ENCODE results near the gene QSOX1.

The QSOX1 gene

DNA sequence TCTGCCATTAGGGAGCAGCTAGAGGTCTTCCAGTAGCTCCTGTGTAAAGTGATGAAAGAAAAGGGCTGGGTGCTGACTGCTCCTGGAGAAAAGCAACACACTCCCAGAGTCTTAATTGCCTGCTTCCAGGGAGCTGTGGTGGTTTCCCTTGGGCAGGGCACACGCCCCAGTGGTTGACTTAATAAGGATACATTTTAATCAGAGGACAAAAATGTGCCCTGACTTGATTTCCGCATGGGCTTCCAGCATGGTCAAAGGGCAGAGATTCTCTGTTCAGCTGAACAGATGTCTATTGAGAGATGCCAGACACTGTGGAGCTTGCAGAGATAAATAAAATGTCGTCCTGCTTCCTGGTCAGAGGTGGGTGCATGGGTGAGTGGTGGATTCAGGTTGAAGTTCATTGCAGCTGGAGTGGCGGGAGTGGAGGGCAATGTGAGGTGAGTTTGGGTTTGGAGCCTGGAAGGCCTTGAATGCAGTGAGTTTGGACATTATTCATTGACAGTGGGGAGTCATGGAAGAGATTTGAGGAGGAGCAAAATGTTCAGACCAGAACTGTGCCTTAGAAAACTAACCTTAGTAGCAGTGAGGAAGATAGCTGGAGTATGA lies 16.0 kb downstream of the QSOX1 start:
- no peak for DNase-seq

- no peak for DNase-seq
These were observed 17.0 kb downstream of the QSOX1 start for GRCh38 chr1:180171691-180172090.

DNA sequence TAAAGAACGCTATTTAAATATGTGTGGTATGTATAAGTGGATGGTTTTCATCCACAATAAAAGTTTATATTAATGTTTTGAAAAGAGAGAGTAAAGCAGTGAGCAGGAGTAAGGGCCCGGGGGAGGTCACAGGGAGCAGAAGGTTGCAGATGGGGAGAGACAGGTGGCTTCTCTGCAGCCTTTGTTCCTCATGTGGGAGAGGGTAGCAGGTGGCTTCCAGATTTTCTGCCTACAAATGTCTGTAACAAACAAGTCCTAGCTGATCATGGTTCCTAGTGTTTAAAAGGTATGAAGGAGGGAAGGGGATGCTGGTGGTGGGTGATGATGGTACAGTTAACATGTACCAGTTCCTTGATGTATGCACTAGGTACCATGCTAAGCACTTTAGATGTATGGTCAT lies 18.8 kb downstream of the QSOX1 start:
- no peak for DNase-seq

- no peak for DNase-seq
These were observed 19.3 kb downstream of the QSOX1 start for GRCh38 chr1:180173952-180174351.

DNA sequence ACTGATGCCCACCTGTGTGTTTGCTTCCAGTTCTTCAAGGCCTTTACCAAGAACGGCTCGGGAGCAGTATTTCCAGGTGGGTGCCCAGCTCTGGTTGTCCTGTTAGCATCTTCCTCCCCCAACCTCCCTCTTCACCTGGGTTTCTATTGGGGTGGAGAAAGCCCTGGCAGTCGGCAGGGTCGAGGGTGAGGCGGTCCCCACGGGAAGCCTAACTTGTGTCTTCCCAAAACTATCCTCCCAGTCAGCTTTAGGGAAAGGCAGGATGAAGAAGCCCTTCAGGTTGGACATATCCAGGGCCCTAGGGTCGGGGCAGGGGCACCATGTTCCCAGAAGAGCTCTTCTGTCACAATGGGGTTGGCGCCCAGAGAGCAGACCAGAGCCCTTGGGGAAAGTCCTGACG lies 20.6 kb downstream of the QSOX1 start:
- no peak for DNase-seq

GRCh38 chr1:180175806-180176205 lies 21.1 kb downstream of the QSOX1 start:
- DNase-seq: no peak

- DNase-seq: no peak
These were observed 22.3 kb downstream of the QSOX1 start for GRCh38 chr1:180176965-180177364.

DNA sequence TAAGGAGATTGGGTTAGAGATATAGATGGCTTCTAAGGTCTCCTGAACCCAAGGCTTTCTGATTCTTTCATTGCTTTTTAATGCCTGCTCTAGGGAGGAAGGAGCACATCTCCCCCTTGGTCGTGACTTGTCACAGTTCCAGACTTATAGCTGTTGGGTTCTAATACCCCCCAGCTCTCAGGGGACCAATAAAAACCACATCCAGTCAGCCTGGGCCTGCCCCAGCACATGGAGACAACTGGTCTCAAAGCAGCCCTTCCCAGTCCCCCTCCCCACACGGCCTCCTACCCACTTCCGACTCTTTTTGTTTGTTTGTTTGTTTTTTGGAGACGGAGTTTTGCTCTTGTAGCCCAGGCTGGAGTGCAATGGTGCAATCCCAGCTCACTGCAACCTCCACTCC lies 23.3 kb downstream of the QSOX1 start:
- no peak for DNase-seq

DNA sequence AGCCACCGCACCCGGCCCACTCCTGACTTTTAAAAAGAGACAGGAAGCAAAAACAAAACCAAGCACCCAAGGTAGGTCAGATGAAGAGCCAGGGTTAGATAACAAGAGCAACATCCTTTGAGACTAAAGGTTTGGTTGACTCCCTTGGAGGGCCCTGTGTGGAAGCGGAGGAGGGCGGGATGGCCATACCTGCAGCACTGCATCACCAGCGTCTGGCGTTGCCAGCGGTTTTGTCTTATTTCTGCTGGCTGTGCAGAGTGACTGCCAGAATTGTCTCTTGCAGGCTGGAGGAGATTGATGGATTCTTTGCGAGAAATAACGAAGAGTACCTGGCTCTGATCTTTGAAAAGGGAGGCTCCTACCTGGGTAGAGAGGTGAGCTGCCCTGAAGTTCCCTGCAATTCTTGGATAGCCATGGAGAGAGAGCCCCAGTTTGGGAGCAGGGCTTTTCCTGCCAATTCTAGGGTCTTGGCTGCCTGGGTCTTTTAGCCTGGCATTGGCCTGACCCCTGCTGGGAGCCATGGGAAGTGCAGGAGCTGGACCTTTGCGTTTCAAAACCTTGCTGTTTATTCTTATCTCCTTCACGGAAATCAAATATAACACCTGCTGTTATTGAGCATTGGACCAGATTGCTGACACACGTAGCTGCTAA lies 24.0 kb downstream of the QSOX1 start:
- peak; percentile 69 for DNase-seq

DNA sequence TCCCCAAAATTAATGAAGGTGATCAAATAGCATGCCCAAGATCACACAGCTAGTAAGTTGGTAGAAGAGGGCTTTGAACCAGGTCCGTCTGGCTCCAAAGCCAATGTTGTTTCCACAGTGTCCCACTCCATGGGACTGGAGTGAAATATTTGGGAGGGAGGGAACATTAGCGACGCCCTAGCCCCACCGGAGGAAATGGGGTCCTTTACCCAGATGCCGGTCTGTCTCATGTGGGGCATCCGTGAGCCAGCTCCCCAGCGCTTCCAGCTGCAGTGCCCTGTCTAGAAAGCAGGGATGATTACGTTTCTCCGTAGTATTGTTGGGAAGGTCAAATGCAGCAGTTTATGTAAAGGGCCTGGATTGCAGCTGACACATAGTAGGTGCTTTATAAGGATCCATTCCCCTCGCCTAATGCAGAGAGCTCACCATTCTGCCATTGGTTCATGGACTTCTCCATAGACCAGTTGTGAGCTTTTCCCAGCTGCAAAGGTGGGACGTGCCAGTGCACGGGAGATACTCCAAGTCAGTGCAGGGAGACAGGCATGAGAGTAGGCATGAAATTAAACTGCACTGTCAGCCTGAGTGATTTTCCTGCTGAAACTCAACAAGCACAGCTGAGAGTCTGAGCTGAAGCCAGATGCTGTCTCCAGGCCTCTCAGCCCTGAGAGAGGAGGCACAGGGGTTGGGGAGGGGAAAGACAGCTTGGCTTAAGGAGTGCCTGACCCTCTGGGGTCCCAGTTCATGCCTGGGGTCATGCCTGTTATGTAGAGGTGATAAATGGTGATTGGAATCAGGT lies 24.7 kb downstream of the QSOX1 start:
- no peak for DNase-seq

DNA sequence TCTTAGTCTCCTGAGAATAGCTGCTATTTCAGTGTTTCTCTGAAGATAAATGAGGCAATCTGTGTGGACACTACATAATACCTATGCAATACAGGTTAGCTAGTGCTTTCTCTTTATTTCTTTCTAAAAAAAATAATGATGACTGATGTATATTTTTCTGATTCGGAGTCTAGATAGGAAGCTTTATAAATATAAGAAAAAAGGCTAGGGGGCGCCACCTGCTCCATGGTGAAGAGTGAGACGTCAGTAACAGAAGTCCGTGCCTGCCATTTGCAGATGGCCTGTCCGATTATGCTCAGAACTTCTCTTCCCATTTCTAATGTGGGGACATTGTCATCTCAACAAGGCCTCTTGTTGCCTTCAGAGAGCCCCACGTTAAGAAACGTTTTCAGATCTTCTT lies 26.4 kb downstream of the QSOX1 start:
- DNase-seq: no peak

- no peak for DNase-seq
These were observed 27.4 kb downstream of the QSOX1 start for GRCh38 chr1:180181996-180182642.

DNA sequence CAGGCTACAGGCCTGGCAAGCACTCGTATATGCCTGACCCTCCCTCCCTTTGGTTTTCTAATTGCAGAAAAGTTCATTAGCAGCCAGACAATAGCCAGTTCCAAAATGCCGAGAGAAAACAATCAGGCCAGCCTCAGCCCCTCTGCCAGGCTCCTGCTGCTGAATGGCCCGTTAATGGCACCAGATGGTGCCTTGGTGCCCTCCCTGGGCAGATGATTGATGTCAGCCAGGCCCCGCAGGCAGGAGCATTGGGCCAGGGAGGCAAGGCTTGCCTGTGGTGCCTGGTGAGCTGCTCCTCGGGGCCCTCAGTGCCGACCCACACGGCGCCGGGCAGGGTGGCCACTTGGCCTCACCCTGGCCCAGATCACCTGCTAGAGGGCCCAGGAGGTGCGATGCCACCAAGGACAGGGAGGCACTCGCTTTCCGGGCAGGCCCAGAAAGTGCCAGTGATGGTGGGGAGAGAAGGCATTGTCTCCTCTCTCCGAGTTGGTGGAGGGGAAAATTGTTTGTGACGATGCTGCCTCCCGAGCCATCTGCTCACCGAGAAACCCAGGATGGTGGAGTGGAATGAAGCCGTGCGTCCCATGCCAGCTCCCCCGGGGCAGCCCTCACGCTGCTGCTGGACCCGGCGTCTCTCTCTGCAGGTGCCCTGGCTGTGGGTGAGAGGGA lies 28.1 kb downstream of the QSOX1 start:
- DNase-seq: no peak

DNA sequence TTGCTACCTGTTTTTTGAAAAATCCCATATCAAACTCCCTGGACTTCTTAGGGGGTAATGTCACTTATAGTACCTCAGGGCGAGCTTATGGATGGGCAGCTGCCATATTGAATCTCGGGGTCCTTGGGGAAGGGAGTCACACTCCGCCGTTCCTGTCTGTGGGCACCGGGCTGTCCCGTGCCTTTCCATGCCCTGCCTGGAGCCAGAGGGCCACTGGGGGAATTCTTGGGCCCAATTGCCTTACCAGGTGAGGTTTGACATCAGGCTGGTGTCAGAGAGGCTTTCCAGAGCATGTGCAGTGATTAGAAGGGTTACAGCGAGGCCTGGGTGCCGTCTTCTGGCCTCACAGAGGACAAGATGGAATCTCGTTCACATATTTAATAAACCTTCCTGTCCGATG lies 28.8 kb downstream of the QSOX1 start:
- no peak for DNase-seq

DNA sequence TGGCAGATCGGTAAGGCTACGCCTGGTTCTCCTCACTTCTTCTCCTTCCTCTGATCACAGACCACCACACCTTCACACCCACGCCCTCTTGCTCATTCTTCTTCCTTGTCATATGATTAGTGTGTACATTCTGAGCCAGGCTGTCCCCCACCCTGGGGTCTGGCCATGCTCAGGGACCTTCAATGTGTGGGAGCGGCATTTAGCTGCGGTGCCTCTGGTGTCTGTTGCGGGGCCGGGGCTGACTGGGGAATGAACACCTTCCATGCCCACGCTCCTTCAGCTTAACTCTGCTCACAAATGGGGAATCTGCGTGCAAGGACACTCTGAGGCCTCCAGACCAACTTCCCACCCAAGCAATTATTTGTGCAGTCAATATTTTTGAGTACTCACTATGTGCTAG lies 29.4 kb downstream of the QSOX1 start:
- DNase-seq: no peak

- DNase-seq: no peak
These were observed 30.6 kb downstream of the QSOX1 start for GRCh38 chr1:180185281-180185680.

DNA sequence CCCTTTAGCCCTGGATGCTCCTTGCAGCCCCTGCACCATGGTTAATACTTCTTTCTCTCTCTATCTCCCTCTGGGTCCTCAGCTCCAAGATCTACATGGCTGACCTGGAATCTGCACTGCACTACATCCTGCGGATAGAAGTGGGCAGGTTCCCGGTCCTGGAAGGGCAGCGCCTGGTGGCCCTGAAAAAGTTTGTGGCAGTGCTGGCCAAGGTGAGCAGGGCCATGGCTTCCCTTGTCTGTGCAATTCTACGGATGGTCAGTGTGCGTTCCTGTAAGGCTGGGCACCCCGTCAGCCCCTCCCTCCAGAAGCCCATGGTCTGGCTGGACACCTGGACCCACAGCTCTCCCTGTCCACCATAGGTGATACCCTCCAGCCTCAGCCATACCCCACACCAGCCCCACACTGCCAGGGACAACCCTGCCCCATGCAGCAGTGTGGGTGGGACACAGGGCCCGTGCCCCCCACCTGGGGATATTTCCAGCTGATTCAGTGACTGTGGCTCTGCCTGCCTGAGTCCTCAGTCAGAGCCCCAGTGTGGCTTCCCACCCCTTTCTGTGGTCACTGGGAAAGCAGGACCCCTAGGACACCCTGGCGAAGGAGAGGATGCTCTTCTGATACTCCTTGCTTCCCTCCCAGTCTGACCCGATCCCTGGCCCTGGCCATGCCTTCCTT lies 31.4 kb downstream of the QSOX1 start:
- no peak for DNase-seq

DNA sequence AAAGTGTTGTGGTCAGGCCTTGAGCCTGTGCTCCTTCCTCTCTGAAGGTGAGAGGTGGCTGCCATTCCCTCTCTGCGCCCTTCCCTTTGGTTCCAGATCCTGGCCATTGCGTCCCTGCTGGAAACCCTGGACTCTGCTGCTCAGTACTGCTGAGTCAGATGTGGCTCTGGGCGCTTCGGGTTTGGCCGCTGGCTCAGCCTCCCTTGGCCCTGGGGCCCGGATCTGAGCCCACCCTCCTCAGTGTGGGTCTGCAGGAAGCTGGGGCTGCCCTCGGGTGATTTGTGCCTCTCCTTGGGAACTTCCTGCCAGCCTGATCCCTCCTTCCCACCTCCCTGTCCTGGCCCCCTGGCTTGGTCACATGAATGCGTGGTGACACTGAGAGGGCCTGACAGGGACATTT lies 32.2 kb downstream of the QSOX1 start:
- no peak for DNase-seq

DNA sequence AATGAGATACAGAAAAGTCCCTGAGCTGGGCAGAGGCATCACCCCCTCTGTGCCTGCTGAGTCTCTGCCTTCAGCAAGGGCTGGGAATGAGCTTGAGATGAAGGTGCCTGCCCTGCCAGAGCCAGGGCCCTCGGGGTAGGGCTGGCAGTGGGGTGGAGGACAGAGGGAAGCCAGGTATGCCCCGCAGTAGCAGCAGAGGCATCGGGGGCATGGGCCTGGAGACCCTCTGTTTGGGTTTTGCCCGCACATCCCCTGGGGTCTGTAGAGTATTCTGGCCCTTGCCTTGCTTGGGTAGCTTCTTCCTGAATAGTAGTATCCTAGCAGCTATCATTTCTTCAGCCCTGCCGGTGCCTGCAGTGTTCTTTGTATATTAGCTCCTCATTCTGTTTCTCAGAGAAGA lies 33.0 kb downstream of the QSOX1 start:
- DNase-seq: no peak

GRCh38 chr1:180188091-180188506 lies 33.4 kb downstream of the QSOX1 start:
- no peak for DNase-seq

- no peak for DNase-seq
These were observed 34.1 kb downstream of the QSOX1 start for GRCh38 chr1:180188684-180189175.

- peak; percentile 19 for DNase-seq
These were observed 35.4 kb downstream of the QSOX1 start for GRCh38 chr1:180190091-180190490.
